Prostate gland (tissue), 2 donors: ENCODE data around the gene NFILZ.

Experiments
- CTCF ChIP-seq, 4 experiments: fragments of 200-600 bp in 2 of 4; fragments of 450-650 bp in 2 of 4; sonication (generic) in 2 of 4; IDR thresholded peaks; 1 replicate in 3 of 4; 2 replicates in 1 of 4; pipeline ENCODE4 v1.5.1; 2016 to 2019; ENCODE audit warnings: antibody characterized with exemption in 4 of 4, mild to moderate bottlenecking in 2 of 4, moderate library complexity in 2 of 4
- POLR2A ChIP-seq: fragments of 450-650 bp; IDR thresholded peaks from one replicate; pipeline ENCODE4 v1.6.1; 2016; ENCODE audit warnings: antibody characterized with exemption, mild to moderate bottlenecking

DNA sequence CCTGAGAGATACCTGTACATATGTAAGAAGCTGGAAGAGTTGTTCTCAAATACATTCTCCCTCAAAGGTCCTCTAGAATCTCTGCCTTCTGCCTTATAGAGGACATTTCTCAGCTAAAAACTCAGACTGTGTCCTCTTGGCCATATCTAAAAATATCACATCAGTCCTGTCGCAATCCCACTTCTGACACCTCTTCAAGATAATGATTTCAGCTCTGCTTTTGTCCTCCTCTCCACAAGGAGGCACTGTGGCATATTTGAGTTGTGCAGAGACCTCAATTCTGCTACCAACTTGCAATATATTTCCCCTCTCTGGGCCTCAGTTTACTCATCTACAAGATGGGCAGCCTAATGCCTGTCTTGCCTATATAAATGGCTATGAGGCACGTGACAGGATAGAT, 36.5 kb upstream of the NFILZ start:
- TF ChIP-seq CTCF (IDR thresholded peaks at IDR 0.05) (no peak), POLR2A (no peak)
